Osteoblast (primary cell): Measurements from ENCODE around the gene ADGRG3. TPM values are rescaled to one million over a fixed set of nuclear protein-coding genes. Genes with fewer than 3 reads are reported as not detected.

Experiments
- DNase-seq: peaks from one replicate; pipeline ENCODE4 v3.0.0; 2011; ENCODE audit warnings: low spot score, mixed read lengths; ENCODE audit not compliant: insufficient read length; ENCODE audit errors: missing footprints
- H2AFZ ChIP-seq: 2 replicates; pipeline ENCODE4 v1.6.0; 2011; ENCODE audit warnings: mild to moderate bottlenecking, low read length
- H3K27ac ChIP-seq: 2 replicates; pipeline ENCODE4 v1.5.1; 2011; ENCODE audit warnings: mild to moderate bottlenecking, low read depth, low read length, moderate library complexity
- H3K27me3 ChIP-seq: 2 replicates; pipeline ENCODE4 v1.6.0; 2012; ENCODE audit warnings: mild to moderate bottlenecking, control low read depth, inconsistent platforms, low read length, moderate library complexity; ENCODE audit not compliant: insufficient read depth
- H3K36me3 ChIP-seq: 2 replicates; pipeline ENCODE4 v1.5.1; 2011; ENCODE audit warnings: mild to moderate bottlenecking, low read length, control low read depth, moderate library complexity; ENCODE audit not compliant: insufficient read depth
- H3K4me1 ChIP-seq: 2 replicates; pipeline ENCODE4 v1.5.1; 2011; ENCODE audit warnings: mild to moderate bottlenecking, low read length, control low read depth, moderate library complexity; ENCODE audit not compliant: insufficient read depth
- H3K4me2 ChIP-seq: 2 replicates; pipeline ENCODE4 v1.6.0; 2011; ENCODE audit warnings: mild to moderate bottlenecking, low read length; ENCODE audit not compliant: insufficient read depth
- H3K4me3 ChIP-seq: fragments of 200-600 bp; sonication (generic); 3 replicates; pipeline ENCODE4 v1.5.1; 2012; ENCODE audit warnings: mild to moderate bottlenecking, low read length, inconsistent platforms; ENCODE audit not compliant: insufficient read depth
- H3K79me2 ChIP-seq: 2 replicates; pipeline ENCODE4 v1.6.0; 2012; ENCODE audit warnings: mild to moderate bottlenecking, low read length, control low read depth, inconsistent platforms; ENCODE audit not compliant: insufficient read depth
- H3K9me3 ChIP-seq: 2 replicates; pipeline ENCODE4 v1.5.1; 2011; ENCODE audit warnings: low read depth, low read length, control low read depth
- H4K20me1 ChIP-seq: 2 replicates; pipeline ENCODE4 v1.6.0; 2012; ENCODE audit warnings: mild to moderate bottlenecking, low read length, control low read depth; ENCODE audit not compliant: insufficient read depth
- CTCF ChIP-seq: IDR thresholded peaks from 2 replicates; pipeline ENCODE4 v1.5.1; 2011; ENCODE audit warnings: mild to moderate bottlenecking, low read depth, low read length, moderate library complexity; ENCODE audit errors: extremely low read depth
- total RNA-seq: library from RNA; depleted of rRNA; stranded (reverse); fragments of >200 nt; gene quantifications from 2 replicates; pipeline ENCODE4 v1.2.3, GENCODE V29; 2012

The ADGRG3 gene
- total RNA-seq, 1 donor = not detected

DNA sequence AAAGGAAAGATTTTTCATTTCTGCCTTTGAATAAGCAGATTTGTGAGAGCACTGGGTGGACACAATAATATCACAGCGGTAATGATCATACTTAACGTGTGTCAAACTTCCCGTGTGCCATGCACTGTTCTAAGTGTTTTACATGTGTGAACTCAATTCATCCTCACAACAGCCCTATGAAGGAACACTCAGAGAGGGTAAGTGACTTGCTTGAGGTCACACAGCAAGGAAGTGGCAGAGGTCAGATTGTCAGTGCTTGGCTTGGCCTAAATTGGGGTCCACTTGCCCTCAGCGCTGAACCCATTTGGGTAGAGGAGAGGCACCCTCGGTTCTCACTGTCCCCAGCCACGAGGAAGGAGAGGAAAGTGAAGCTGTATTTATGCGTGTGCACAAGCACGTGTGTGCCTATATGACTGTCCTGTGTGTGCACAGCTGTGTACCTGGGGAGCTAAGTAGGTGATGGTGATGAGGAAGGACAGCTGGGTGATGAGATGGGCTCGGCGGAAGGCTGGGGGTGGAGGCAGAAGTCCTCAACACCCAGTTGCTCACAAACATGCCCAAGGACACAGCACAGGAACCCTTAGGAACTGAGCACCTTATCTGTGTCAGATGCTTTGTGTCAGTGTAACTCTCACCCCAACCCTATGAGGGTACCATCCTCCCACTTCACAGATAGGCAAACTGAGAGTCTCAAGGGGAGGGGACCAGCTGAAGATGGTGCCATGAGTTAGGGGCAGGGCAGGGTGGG is 9.8 kb upstream of the ADGRG3 start:
- H3K36me3 ChIP-seq = no peaks in the 10 kb centered on the region
- no peak for DNase-seq
- no peaks in the 10 kb centered on the region for H3K79me2 ChIP-seq
- no peak overlapping the region for H2AFZ ChIP-seq
- H3K4me2 ChIP-seq = no peak overlapping the region
- no peaks in the 10 kb centered on the region for H3K9me3 ChIP-seq
- H3K4me3 ChIP-seq = no peak overlapping the region
- no peaks in the 10 kb centered on the region for H4K20me1 ChIP-seq
- no peak overlapping the region for H3K27ac ChIP-seq
- no peaks in the 10 kb centered on the region for H3K4me1 ChIP-seq
- no peak for TF ChIP-seq CTCF
- no peaks in the 10 kb centered on the region for H3K27me3 ChIP-seq

DNA sequence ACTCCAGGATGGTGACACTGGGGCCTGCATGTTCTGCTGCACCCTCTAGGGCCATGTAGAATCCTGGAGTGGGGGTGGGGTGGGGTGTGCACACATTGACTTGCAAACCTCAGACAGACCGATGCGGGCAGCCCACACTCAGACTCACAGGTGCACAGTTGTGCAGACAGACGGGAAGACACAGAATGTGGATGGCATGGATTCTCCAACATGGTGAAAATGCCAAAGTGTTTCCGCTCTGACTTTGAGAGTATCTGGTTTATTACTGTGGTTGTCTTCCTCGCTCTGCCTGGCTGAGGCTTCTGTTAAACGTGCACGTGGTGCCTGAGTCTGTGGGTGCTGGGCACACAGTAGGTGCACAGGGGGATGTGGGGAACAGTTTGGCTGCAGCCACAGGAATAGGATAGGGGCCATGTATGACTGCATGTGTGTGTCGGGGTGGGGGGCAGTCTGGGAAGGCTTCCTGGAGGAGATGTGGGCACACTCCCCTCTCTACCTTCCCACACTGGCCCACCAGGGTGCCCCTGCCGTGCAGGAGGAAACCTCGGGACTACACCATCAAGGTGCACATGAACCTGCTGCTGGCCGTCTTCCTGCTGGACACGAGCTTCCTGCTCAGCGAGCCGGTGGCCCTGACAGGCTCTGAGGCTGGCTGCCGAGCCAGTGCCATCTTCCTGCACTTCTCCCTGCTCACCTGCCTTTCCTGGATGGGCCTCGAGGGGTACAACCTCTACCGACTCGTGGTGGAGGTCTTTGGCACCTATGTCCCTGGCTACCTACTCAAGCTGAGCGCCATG is 9.0 kb upstream of the ADGRG3 start:
- no peak for DNase-seq
- TF ChIP-seq CTCF = no peak
- Histone ChIP-seq H4K20me1 (no peaks in the 10 kb centered on the region), H3K4me3 (no peak overlapping the region), H3K9me3 (no peaks in the 10 kb centered on the region), H2AFZ (no peak overlapping the region), H3K27ac (no peak overlapping the region), H3K4me2 (no peak overlapping the region), H3K36me3 (no peaks in the 10 kb centered on the region), H3K4me1 (no peaks in the 10 kb centered on the region), H3K79me2 (no peaks in the 10 kb centered on the region), H3K27me3 (no peaks in the 10 kb centered on the region)

GRCh38 chr16:57660715-57661463 is 7.2 kb upstream of the ADGRG3 start:
- Histone ChIP-seq H4K20me1 (no peaks in the 10 kb centered on the region), H3K27me3 (no peaks in the 10 kb centered on the region), H3K4me1 (no peaks in the 10 kb centered on the region), H3K27ac (no peak overlapping the region), H3K36me3 (no peaks in the 10 kb centered on the region), H3K4me3 (no peak overlapping the region), H3K79me2 (no peaks in the 10 kb centered on the region), H3K4me2 (no peak overlapping the region), H2AFZ (no peak overlapping the region), H3K9me3 (no peaks in the 10 kb centered on the region)
- TF ChIP-seq CTCF = no peak
- DNase-seq = peak; percentile 23
